Measurements from ENCODE around the gene PADI1.

GRCh38 chr1:17191990-17192242, 13.0 kb upstream of the PADI1 start:
- TF ChIP-seq POLR2A (IDR thresholded peaks at IDR 0.05; ENCODE audit: low read length) = no peak
- no peak for TF ChIP-seq GATA1 (IDR thresholded peaks at IDR 0.05; ENCODE audit: low read depth, low read length)

Data from erythroblast (primary cell).